HG02885 (cell line): ENCODE measurements around the gene PDCD5.
"Not testable (repeated sequence)": the region's sequence is repeated elsewhere in the genome, so short reads cannot be mapped to it uniquely, and the experiment has no call there.

Experiments used
- ATAC-seq: cut with Tn5 transposase; IDR thresholded peaks from one replicate; pipeline ENCODE4 v1.9.1; 2021; ENCODE audit warnings: mild to moderate bottlenecking; ENCODE audit not compliant: unreplicated experiment, poor library complexity

The PDCD5 gene, protein sequence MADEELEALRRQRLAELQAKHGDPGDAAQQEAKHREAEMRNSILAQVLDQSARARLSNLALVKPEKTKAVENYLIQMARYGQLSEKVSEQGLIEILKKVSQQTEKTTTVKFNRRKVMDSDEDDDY

DNA sequence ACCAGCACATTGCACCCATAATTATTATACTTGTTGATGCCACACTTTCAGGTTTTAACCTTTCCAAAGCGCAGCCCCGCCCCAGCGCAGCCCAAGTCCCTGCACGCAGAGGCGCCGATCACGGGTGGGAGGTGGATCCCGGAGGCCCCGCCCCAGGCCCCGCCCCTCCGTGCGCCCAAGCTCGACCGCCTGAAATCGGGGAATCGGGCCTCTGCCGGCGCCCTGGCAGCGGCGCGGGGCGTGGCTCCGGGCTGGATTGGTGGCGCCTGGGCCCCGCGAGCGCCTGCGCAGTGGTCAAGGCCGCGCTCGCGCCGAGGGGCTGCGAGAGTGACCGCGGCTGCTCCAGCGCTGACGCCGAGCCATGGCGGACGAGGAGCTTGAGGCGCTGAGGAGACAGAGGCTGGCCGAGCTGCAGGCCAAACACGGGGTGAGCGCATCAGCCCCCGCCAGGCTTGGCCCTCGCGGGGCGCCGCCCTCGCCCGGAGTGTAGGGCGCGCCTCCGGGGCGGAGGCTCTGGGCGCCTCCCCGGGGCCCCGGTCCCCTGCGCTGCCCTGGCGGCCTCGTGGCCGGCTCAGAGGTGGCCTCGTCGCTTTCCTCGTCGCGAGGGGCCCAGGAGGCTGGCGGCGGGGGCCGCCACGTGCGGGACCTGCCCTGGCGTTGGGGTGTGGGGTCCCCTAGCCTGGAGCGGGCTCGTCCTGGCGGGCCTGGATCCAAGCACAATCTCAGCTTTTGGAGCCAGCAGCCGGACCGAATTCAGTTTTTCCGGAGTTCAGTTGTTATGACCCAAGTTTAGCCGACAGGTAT, at the start of gene PDCD5:
PDCD5 (plus strand) TSS at position 290 of the 804 bp plus-strand sequence; CDS start at position 362, 72 bp downstream.
- peak; percentile 89 for ATAC-seq

DNA sequence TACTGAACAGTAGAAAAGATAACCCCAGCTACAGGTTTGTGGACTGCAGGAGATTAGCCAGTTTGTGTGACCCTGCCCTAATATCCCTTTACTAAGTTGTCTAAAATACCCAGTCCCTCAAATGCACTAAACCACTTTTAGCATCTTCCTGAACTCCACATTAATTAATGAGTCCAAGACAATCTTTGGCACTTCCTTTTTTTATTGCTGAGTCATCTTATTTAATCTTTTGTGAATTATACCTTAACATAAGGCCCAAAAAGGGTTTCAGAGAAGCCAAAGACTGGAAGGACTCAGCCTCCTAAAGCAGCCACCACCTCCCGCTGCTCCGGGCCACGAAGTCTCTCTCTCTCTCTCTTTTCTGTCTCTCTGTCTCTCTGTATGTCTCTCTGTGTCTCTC, 48.8 kb upstream of the PDCD5 start:
- no peak for ATAC-seq

DNA sequence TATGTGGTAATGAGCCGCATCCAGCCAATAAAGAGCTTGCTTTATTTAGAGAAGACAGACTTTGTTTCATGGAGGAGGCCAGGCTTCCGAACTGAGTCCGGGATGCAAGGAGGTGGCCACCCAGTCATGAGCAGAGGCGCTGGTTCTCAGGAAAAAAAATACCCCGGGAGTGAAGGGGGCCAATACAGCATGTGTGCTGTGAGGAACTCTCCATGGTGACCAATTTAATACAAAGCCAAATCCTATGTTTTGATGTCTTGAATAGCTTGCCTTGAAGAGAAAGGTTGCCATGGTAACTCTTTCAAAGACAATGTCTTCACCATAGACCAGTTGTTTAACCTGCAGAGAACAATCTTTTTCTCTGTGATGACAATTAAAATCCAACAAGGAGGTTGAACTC, 43.4 kb upstream of the PDCD5 start:
- ATAC-seq, result no peak

DNA sequence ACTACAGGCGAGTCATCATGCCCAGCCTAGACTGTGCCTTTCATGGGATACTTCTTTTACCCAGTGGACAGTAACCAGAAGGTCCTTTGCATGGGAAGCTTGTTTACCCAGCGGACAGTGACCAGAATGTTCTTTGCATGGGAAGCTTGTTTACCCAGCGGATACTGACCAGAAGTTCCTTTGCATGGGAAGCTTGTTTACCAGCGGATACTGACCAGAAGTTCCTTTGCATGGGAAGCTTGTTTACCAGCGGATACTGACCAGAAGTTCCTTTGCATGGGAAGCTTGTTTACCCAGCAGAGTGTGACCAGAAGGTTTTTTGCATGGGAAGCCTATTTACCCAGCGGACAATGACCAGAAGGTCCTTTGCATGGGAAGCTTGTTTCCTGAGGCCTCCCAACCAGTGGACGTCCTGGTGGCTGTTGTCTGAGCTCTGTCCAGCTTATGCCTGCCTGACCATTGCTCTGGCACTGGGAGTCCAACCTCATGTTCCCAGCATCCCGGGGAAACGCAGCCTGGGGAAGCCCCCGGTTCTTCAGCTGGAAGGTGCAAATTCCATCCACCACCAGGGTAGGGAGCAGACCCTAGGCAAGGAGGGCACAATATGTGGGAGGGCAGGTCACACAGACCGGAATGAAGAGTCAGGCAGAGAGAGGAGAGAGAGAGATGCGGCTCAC, 41.6 kb upstream of the PDCD5 start:
- ATAC-seq, result no peak

DNA sequence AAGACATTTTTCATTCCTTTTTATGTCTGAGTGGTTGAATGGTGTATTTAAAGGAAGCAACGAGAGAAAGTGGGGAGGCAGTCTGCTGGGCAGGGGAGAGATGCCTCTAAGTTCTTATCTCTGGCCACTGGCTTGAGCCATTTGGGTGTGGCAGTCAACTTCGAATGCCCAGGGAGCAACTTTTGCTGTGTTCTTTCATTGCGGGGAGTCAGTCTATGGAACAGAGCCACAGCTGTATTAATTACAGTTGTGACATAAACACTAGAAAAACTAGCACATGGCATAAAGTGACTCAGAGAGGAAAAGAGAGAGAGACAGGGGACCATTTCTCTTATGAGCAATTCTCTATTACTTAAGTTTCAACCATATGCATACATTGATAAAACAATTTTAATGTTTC, 40.4 kb upstream of the PDCD5 start:
- ATAC-seq, result no peak

DNA sequence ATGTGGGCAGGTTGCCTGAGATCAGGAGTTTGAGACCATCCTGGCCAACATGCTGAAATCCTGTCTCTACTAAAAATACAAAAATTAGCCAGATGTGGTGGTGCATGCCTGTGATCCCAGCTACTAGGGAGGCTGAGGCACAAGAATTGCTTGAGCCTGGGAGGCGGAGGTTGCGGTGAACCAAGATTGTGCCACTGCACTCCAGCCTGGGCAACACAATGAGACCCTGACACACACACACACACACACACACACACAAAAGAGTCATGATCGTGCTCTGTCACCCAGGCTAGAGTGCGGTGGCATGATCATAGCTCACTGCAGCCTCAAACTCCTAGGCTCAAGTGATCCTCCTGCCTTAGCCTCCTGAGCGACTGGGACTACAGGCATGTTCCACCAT, 39.6 kb upstream of the PDCD5 start:
- ATAC-seq, result not testable (repeated sequence)

DNA sequence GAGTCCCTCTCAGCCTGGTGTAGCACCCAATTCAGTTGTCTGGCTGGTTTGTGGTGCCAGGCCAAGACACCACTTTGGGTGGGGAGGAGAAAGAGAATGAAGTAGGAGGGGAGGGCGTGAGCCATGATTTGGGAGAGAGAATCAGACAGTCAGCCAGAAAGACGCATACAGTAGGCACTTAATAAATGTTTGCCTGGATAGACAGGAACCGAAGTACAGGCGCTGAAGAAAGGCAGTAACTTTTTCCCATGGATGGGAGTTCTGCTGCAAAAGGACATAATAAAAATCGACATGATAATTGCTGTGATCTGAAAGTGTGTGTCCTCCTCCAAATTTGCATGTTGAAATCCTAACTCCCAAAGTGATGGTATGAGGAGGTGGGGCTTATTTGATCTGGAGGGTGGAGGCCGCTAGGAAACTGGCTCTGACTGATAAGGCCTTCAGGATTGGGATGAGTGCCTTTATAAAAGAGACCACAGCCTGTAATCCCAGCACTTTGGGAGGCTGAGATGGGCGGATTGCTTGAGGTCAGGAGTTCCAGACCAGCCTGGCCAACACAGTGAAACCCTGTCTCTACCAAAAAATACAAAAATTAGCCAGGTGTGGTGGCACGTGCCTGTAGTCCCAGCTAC, 38.4 kb upstream of the PDCD5 start:
- no peak for ATAC-seq

DNA sequence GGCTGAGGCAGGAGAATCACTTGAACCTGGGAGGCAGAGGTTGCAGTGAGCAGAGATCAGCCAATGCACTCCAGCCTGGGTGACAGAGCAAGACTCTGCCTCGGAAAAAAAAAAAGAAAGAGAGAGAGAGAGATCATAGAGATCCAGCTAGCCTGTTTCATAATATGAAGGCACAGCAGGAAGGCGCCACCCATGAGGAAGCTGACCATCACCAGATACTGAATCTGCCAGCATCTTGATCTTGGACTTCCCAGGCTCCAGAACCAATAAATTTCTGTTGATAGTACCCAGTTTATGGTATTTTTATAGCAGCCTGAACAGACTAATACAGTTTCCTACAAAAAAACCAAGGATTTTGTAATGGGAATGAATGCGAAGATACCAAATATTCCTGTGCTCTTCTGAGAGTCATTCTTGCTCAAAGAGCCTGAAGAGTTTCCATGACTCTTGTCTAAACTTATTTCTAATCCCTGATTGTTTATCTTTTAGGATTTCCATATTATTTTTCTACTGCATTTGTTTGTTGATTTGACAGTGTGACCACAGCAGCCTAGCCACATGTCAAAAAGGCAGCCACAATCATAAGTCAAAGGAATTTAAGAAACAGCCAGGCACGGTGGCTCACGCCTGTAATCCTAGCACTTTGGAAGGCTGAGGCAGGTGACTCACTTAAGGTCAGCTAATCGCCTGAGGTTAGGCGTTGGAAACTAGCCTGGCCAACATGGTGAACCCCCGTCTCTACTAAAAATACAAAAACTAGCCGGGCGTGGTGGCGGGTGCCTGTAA, 37.7 kb upstream of the PDCD5 start:
- ATAC-seq, result no peak

DNA sequence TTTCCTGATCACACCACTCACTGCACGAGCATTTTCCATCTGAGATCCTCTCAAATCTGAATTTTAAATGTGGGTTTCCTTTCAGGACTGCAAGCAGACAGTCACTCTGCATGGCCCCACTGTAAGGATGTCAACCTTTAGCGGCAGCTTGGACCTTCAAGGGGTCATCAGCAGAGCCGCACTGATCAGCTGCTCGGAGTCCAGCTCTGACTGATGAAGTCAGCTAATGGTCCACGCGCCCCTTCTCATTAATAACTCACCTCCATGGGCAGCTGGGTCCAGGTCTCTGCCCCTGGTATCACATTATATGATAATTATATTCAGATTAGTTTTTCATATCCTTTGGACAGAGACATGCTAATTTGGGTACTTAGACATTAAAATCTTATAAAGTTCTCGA, 36.1 kb upstream of the PDCD5 start:
- ATAC-seq, result no peak

DNA sequence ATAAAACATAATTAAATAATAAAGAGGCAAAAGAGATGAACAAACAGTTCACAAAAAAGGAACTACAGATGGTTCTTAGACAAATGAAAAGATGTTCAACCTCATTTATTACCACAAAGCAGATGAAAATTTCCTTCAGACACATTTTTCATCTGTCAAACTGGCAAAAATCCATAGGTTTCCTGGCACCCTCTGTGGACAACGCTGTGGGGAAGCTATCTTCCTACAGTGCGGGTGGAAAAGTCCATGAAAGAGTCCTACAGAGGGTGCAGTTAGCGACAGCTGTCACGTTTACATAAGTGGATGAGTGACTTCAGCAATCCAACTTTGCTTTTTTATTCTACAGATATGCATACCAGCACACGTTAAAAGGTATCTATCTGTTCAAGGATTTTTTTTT, 30.3 kb upstream of the PDCD5 start:
- no peak for ATAC-seq

DNA sequence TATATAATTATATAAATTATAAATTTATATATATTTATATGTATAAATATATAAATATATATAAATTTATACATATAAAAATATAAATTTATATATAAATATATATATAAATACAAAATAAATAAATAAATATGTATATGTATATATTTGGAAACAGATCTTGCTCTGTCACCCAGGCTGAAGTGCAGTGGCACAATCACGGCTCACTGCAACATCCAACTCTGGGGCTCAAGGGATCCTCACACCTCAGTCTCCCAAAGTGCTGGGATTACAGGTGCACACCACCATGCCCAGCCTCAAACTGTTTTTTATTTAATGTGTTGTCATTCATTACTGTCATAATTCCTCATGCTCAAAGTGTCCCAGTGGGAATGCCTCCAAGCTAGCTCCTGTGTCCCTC, 25.2 kb upstream of the PDCD5 start:
- ATAC-seq, result no peak

DNA sequence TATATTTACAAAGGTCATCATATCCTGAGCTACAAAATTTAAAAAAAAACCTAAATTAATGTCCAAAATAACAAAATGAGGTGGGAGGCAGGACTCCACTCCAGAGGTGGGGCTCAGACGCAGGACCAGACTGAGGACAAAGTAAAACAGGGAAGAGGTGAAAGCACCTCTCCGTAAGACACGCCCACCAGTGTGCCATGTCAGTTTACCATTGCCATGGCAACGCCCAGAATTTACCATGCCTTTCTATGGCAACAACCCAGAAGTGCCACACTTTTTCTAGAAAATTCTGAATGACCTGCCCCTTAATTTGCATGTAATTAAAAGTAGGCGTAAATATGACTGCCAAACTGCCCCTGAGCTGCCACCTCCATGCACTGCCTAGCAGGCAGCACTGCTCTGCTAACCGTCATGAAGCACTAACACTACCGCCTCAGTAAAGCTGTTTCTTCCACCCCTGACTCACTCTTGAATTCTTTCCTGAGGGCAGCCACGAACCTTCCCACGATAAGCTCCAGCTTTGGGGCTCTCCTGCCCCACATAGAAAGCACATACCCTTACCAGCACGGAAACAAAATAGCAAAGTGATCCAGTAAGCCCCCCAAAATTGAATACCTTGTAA, 22.3 kb upstream of the PDCD5 start:
- no peak for ATAC-seq

DNA sequence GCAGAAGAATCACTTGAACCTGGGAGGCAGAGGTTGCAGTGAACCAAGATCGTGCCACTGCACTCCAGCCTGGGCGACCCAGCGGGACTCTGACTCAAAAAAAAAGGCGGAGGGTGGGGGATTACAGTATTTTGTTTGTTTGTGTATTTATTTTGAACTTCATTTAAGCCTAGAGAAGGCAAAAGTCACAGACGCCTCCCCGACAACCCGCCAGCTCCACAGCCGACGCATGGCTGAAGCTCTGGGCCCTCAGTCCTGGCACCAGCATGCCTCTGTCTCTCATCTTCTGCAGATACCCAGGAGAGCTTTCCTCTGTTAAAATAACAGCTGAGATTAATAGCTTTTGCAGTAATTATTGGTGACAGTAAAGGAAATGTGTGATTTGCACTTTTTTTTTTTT, 17.2 kb upstream of the PDCD5 start:
- no peak for ATAC-seq

DNA sequence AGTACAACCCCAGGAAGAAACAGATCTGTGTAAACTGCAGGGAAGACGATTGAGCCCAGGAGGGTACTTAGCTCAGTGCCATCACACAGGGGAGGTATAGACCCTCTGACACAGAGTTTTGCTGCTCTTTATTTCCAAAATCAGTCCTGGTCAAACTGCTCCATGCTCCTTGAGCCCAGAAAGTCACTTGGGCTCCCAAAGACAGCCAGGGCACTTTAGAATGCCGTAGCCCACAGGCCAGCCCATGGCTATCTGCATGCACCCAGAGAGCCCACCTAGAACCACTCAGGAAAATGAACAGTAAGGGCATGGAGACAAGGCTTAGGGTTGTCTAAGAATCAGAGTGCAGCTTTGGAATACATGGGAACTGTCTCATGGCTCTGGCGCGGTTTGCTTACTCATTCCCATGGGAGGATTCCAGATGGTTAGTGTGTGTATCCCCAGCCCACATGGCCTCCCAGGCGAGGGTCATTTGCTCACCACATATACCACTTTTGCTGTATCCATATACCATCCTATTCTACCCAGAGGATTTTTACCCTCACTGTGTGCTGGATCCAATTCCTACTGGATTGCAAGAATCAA, 14.7 kb upstream of the PDCD5 start:
- ATAC-seq, result no peak

DNA sequence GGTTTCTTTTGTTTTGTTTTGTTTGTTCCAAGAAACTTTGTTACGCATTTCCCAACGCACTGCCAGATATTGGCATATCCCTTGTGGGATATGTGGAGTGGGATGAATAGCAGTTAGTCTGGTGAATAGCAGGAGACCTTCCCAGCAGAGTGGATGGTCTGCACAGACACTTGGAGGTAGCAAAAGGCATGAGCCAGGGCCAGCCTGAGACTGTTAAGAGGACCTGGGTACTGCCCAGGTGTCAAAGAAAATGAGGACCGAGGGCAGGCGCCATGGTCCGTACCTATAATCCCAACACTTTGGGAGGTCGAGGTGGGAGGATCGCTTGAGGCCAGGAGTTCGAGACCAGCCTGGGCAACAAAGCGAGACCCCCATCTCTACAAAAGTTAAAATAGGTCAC, 13.5 kb upstream of the PDCD5 start:
- no peak for ATAC-seq

DNA sequence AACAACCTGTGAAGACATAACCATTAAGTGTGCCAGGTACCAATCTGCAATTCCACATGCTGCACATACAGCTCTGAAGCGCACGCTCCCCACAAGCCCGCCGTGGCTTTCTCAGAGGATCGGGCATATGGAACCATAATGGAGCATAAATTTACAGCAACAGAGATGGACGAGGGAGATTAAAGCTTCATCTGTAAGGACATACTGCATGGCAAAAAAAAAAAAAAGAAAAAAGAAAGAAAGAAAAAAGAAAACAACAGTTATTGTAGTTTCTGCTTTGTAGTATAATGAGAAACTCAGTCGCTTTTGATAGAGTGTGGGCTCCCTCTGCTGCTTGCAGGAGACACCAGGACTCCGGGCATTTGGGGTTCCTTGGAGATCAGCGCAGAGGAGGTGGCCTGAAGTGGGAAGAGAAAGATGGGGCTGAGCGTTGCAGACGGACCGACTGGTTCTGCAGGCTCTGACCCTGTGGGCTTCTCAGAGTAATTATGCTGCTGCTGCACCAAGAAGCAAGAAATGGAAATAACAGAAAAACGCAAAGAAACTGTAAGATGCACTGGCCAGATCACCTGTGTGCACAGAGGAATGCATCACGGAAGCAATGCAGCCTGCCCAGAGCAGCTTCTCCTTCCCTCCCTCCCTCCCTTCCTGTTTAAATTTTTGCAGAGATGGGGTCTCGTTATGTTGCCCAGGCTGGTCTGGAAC, 10.8 kb upstream of the PDCD5 start:
- ATAC-seq, result no peak

DNA sequence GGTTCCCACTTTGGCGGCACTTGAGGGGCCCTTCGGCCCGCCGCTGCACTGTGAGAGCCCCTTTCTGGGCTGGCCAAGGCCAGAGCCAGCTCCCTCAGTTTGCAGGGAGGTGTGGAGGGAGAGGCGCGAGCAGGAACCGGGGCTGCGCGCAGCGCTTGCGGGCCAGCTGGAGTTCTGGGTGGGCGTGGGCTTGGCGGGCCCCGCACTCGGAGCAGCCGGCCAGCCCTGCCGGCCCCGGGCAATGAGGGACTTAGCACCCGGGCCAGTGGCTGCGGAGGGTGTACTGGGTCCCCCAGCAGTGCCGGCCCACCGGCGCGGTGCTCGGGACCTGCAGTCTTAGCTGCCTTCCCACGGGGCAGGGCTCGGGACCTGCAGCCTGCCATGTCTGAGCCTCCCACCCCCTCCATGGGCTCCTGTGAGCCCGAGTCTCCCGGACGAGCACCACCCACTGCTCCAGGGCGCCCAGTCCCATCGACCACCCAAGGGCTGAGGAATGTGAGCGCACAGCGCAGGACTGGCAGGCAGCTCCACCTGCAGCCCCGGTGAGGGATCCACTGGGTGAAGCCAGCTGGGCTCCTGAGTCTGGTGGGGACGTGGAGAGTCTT, 9.4 kb upstream of the PDCD5 start:
- ATAC-seq, result not testable (repeated sequence)

DNA sequence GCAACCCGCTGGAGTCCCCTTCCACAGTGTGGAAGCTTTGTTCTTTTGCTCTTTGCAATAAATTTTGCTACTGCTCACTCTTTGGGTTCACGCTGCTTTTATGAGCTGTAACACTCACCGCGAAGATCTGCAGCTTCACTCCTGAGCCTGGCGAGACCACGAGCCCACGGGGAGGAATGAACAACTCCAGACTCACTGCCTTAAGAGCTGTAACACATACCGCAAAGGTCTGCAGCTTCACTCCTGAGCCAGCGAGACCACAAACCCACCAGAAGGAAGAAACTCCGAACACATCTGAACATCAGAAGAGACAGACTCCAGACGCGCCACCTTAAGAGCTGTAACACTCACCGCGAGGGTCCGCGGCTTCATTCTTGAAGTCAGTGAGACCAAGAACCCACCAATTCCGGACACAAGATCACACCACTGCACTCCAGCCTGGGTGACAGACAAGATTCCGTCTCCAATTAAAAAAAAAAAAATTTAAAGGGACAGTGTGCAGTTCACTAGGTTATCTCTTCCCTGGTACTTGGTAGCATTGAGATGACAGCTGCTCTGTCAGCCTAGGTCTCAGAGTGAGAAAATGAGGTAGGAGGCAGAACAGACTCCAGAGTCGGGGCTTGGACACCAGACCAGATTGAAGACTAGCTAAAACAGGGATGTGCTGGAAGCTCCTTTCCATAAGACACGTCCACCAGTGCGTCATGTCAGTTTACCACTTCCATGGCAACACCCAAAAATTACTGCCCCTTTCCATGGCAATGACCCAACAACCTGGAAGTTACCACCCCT, 8.1 kb upstream of the PDCD5 start:
- not testable (repeated sequence) for ATAC-seq
